Fibroblast of the conjunctiva (primary cell): ENCODE results near the gene MAPK1.
A peak's percentile ranks its signal among the peaks of the same experiment; 100 is the strongest.
"Not testable (repeated sequence)": the region's sequence is repeated elsewhere in the genome, so short reads cannot be mapped to it uniquely, and the experiment has no call there.

Experiments
- DNase-seq: peaks from one replicate; pipeline ENCODE4 v3.0.0-alpha.2; 2010; ENCODE audit warnings: low read depth

Gene MAPK1

DNA sequence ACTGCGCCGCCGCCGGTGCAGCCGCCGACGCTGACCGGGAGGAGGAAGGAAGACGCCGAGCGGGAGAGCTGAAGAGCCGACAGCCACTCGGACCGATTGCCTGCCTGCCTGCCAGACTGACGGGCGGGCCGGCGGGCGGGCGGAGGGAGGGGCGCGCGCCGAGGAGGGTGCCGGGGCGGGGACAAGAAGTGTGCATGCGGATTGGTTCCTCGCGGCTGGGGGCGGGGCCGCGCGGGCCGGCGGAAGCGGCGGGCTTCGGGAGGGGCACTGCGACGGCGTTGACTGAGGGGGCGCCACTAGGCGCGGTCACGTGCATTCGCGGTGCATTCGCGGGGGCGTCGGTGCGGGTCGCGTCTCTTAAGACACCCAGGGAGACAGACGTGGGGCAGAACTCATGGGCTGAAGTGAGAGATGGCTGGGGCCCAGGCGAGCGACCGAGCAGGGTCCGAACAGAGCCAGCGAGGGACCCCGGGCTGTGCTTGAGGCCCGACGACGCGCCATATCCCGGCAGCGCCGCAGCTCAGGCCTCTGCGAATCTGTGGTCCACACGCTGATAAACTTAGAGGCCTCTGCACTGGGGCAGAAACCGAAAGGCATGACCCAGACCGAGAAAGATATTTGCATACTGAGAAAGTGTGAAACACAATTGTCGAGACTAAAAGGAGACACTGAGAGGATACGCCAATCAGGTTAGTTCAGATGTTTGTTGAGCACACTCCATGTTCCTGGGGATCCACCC is at the start of gene MAPK1:
MAPK1 (minus strand) TSS at position 118 of the 739 bp plus-strand sequence. CDS start 205 bp downstream, outside the sequence.
- DNase-seq = peak; percentile 72

DNA sequence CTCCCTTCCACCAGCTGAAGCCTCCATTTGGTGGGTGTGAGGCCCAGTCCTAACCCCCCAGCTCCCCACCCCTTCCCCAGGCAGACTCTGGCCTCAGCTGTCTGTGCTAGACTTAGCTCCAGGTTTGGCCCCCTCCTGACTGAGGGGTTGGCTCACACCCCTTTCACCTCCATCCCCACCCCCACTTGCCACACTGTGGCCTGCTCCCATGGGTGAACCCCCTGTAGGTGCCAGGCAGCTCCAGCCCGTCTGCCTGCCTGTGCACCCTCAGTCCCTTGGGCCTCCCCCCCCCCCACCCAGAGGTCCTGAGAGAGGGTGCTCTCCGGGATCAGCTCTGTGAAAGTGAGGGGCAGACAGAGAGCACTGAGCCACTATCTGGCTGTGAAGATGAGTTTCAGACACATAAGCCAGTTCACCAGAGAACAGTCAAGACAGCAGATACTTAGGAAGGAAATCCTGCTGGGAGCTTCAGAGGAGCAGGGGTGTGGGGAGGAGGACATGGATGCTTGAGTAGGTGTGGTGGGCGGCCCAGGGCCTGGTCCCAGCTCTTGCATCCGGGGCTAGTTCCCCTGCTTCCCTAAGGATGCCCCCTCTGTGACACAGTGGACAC is 49.0 kb upstream of the MAPK1 start:
- DNase-seq = no peak

DNA sequence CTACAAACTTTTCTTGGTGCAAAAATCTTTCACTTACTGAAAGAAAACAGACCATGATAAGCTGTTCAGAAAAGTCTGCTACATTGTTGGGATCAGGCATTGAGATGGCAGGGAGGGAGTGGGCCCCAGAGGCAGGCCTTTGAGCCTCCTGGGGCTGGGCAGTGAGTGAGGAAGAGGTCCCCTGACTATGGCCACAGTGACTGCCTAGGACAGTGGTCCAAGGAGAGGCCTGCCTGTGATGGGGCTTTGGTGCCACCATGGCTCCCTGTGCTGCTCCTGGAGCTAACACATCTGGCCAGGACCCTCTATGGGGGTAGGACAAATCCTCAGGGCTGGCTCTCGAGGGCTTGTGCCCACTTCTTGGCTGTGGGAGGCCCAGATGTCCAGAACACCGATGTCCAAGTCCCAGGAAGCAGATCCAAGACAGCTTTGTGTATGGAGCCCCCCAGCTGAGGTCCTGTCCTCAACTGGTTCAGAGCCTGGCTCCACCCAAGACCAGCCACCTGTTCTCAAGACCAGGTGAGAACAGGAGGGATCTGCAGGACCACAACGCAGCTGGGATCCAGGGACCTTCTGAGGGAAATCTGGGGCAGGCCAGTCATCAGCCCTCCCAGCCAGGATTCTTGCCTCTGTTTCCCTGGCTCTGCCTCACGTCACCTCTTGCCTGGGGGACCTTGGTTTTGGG is 48.3 kb upstream of the MAPK1 start:
- DNase-seq = no peak

DNA sequence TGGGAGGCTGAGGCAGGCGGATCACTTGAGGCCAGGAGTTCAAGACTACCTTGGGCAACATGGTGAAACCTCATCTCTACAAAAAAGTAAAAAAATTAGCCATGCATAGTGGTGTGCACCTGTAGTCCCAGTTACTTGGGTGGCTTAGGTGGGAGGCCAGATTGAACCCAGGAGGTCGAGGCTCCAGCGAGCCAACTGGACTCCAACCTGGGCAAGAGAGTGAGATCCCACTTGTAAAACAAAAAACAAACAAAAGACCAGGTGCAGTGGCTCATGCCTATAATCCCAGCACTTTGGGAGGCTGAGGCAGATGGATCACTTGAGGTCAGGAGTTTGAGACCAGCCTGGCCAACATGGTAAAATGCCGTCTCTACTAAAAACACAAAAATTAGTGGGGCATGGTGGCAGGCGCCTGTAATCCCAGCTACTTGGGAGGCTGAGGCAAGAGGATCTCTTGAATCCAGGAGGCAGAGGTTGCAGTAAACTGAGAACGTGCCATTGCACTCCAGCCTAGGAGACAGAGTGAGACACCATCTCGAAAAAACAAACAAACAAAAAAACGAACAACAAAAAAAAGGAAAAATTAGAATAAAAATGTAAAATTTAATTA is 46.7 kb upstream of the MAPK1 start:
- DNase-seq = not testable (repeated sequence)

DNA sequence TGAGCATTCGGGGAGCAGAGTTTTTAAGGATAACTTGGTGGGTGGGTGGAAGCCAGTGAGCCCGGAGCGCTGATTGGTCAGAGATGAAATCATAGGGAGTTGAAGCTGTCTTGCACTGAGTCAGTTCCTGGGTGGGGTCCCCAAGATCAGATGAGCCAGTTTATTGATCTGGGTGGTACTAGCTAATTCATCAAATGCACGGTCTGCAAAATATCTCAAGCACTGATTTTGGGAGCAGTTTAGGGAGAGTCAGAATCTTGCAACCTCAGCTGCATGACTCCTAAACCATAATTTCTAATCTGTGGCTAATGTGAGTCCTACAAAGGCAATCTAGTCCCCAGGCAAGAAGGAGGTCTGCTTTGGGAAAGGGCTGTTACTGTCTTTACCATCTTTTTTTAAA is 42.9 kb upstream of the MAPK1 start:
- not testable (repeated sequence) for DNase-seq

DNA sequence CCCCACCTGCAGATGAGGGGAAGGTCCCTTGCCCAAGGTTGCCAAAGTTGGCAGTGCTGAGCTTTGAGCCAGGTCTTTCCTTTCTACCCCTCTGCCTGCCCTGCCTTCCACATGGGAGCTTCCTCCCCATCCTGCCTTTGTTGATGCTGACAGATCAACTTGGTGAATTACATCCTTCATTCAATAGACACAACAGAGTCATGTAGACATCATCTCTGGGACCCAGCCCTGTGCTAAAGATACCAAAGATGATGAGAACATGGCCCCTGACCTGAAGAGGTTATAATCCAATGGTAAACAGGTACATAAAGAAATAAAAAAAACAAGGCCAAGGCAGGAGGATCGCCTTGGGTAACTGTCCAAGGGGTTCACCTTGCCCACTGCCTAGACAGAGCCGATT is 42.4 kb upstream of the MAPK1 start:
- no peak for DNase-seq

DNA sequence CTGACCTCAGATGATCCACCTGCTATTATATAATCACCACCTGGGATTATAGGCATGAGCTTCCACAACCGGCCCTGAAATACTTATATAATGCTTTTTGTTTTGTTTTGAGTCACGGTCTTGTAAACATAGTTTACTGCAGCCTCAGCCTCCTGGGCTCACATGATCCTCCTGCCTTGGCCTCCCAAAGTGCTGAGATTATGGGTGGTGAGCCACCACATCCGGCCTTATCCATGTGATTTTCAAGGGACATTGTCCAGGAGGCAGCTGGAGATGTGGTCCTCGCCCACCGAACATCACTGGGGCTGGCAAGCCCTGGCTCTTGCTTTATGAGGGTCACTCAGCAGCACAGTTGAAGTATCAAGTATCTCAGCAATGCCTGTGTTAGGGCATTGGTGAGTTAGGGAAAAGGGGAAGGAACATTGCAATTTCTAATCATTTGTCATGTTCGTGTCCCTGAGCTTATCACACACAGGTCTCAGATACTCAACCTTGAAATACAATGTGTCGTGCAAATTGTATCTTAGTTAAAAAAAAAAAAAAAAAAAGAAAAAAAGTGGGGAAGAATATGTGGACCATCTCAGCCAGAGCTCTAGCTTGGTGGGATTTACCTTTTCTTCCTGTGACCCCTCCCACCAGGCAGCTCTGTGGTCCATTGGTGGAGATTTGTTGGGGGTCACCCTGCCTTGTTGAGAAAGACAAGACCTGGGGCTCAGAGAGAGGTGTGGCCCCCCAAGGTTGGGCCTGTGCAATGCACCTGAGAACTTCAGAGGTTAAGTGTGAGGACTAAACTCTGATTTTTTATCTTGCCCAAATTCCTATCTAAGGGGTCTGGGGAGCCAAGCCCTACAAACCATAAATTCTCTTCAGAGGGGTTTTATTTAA is 40.4 kb upstream of the MAPK1 start:
- no peak for DNase-seq

DNA sequence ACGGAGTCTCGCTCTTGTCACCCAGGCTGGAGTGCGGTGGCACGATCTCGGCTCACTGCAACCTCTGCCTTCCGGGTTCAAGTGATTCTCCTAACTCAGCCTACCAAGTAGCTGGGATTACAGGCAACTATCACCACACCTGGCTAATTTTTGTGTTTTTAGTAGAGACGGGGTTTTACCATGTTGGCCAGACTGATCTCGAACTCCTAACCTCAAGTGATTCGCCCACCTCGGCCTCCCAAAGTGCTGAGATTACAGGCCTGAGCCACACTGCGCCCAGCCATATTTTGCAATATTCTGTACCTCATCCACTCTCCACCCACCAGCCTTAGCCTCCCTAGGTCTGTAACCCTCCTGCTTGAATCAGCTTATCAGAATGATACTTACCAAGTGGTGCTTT is 37.8 kb upstream of the MAPK1 start:
- not testable (repeated sequence) for DNase-seq

DNA sequence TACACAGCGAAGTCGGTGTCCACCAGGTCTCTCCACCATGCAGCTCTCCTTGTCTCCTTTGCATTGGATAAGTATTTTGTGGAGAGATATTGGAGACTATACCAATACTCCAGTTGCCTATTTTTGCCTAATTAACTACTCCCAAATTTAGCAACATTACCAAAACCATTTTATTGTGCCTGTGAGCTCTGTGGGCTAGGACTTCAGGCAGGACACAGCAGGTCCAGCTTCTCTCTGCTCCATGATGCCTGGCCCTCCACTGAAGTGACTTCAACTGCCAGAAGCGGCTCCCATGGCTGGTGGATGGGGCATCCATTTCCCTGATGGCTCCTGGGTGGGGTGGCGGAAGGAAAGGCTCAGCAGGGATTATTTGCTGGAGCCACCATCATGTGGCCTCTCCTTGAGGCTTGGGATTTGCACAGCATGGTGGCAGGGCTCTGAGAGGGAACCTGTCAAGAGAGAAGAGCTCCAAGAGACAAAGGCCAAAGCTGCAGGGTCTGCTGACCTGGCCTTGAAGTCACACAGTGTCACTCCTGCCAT is 36.9 kb upstream of the MAPK1 start:
- no peak for DNase-seq

DNA sequence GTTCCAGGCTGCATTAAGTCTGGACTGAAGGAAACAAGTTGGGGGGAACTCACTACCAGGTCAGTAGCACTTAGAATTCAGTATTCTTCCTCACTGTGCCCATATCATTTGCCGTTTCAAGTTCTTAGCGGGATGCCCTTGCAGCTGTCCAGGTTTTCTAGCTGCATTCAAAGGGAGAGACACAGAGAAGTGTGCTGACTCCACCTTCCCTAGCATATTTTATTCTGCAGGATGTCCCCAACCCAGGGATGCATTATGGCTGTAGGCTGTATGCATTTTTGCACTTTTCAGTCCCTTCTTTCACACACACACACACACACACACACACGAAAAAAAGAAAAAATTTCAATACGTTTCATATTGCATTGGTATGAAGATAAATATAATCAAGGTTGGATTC is 35.8 kb upstream of the MAPK1 start:
- no peak for DNase-seq

DNA sequence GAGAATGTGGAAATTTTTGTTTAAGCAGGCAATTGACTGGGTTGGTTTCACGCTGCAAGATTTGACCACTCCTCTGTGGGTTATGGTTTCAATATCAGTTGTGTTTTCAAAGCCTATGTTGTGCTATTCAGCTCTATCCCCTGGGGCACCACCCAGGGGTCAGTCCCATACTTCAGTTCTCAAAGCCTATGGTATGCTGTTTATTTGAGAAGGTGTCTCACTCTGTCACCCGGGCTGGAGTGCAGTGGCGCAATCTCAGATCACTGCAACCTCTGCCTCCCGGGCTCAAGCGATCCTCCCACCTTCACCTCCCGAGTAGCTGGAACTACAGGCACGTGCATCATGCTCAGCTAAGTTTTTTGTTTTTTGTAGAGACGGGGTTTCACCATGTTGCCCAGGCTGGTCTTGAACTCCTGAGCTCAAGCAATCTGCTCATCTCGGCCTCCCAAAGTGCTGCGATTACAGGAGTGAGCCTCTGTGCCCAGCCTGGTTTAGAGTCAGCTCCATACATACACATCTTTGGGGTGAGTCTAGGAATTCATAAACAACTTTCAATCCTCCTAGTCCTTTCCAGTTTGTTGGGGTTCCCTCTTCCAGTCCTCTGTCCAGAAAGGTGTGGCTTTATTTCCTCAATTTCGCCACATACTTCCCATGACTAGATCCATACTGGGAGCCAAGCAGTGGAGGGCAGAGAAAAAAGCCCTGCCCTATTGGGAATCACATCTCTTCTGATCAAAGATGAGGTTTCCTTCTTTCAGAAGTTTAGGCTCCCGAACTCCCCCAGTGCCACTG is 35.0 kb upstream of the MAPK1 start:
- DNase-seq = no peak

DNA sequence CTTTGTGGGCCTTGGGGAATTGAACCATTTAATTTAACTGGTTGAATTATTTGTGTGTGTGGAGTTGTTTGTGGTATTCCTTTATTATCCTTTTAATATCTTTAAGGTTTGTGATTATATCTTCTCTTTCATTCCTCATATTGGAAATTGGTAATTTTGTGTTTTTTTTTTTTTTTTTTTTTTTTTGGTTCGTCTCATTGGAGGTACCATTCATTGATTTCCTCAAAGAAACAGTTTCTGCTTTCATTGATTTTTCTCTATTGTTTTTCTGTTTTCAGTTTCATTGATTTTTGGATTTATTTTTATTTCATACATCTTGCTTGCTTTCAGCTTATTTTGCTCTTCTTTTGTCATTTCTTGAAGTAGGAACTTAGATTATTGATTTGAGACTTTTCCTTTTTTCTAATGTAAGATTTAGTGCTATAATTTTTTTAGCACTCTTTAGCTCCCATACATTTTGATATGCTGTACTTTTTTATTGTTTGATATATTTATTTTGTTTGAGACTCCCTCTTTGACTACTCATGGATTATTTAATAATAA is 31.0 kb upstream of the MAPK1 start:
- DNase-seq = no peak

DNA sequence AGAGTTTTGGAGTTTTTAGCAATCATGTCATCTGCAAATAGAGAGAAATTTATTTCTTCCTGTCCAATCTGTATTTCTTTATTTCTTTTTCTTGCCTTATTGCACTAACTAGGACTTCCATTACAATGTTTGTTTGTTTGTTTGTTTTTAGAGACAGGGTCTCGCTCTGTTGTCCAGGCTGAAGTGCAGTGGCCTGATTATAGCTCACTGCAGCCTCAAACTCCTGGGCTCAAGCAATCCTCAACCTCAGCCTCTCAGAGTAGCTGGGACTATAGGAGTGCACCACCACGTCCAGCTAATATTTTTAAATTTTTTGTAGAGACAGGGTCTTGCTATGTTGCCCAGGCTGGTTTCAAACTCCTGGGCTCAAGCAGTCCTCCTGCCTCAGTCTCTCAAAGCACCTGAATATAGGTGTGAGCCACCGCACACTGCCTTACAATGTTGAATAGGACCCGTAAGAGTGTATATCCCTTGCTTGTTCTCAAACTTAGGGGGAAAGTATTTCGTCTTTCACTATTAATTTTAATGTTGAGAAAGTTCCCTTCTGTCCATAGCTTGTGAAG is 29.6 kb upstream of the MAPK1 start:
- no peak for DNase-seq

DNA sequence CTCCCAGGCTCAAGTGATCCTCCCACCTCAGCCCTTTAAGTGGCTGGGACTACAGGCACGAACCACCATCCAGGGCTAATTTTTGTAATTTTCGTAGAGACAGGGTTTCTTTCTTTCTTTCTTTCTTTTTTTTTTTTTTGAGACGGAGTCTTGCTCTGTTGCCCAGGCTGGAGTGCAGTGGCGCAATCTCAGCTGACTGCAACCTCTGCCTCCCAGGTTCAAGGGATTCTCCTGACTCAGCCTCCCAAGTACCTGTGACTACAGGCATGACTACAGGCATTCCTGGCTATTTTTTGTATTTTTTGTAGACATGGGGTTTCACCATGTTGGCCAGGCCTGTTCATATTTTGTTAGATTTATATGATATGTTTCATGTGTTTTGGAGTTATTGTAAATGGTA is 28.8 kb upstream of the MAPK1 start:
- DNase-seq = not testable (repeated sequence)

DNA sequence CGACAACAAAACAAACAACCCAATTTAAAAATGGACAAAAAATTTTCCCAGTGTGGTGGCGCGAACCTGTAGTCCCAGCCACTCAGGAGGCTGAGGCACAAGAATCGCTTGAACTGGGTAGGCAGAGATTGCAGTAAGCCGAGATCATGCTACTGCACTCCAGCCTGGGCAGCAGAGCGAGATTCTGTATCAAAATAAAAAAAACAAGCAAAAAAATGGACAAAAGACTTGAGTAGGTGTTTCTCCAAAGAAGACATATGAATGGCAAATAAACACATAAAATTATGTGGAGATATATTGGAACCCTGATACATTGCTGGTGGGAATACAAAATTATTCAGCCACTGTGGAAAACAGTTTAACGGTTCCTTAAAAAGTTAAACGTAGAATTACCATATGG is 27.4 kb upstream of the MAPK1 start:
- DNase-seq = no peak

DNA sequence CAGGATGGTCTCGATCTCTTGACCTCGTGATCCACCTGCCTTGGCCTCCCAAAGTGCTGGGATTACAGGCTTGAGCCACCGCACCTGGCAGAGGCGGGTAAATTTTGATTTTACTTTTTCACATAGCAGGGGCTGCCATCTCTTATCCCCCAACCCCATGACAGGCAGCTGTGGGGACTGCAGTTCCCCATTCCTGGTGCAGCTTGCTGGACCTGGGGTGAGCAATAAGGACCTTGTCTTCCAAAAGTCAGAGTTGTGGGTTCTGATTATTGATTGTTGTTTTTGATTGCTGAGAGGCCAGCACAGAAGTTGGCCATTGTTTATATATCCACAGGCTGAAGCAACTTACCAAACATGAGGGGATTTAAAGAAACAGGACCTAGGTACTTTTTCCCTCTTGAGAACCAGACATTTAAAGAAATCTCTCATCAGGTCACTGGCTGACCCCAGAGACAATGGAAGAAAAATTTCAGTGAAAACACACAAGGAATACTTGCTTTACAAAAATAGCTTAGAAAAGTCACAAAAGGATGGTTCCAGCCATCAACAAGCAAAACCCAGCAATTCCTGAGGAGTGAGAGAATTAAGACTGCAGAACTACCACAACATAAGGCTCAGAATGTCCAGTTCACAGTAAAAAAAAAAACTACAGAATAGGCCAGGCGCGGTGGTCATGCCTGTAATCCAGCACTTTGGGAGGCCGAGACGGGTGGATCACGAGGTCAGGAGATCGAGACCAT is 22.0 kb upstream of the MAPK1 start:
- DNase-seq = no peak

DNA sequence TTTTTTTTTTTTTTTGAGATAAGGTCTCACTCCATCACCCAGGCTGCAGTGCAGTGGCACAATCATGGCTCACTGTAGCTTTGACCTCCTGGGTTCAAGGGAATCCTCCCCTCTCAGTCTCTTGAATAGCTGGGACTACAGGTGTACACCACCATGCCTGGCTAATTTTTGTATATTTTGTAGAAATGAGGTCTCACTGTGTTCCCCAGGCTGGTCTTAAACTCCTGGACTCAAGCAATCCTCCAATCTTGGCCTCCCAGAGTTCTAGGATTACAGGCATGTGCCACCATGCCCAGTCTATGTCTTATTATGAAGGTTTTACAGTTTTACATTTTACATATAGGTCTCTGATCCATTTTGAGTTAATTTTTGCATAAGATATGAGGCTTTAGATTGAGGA is 20.4 kb upstream of the MAPK1 start:
- no peak for DNase-seq

DNA sequence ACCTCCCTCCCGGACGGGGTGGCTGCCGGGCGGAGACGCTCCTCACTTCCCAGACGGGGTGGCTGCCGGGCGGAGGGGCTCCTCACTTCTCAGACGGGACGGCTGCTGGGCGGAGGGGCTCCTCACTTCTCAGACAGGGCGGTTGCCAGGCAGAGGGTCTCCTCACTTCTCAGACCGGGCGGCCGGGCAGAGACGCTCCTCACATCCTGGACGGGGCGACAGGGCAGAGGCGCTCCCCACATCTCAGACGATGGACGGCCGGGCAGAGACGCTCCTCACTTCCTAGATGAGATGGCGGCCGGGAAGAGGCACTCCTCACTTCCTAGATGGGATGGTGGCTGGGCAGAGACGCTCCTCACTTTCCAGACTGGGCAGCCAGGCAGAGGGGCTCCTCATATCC is 16.5 kb upstream of the MAPK1 start:
- DNase-seq = not testable (repeated sequence)

DNA sequence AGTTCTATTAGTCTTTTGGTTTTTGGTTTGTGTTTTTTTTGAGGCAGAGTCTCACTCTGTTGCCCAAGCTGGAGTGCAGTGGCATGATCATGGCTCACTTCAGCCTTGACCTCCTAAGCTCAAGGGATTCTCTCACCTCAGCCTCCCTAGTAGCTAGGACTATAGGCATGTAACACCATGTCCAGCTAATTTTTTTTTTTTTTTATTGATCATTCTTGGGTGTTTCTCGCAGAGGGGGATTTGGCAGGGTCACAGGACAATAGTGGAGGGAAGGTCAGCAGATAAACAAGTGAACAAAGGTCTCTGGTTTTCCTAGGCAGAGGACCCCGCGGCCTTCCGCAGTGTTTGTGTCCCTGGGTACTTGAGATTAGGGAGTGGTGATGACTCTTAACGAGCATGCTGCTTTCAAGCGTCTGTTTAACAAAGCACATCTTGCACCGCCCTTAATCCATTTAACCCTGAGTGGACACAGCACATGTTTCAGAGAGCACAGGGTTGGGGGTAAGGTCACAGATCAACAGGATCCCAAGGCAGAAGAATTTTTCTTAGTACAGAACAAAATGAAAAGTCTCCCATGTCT is 15.4 kb upstream of the MAPK1 start:
- not testable (repeated sequence) for DNase-seq
